Measurements from ENCODE around the gene TCFL5.

- no peak for TF ChIP-seq ZNF274 (IDR thresholded peaks at IDR 0.05; ENCODE audit: low read depth, low read length)
- TF ChIP-seq YY1 (IDR thresholded peaks at IDR 0.05; ENCODE audit: insufficient read depth, insufficient read length): no peak
- no peak for TF ChIP-seq SUZ12 (IDR thresholded peaks at IDR 0.05; ENCODE audit: extremely low read depth, insufficient read depth, insufficient read length)
These were observed 15.3 kb downstream of the TCFL5 start for GRCh38 chr20:62846166-62846890.
